ENCODE results near the gene ACTG1. TPM values are rescaled to one million over a fixed set of nuclear protein-coding genes. Genes with fewer than 3 reads are reported as not detected.

The ACTG1 gene
- total RNA-seq, 4 donors from 2014 or later: 972 to 1,850 (median 1,126) TPM

- peaks cover 0 to 67% (median 39%) of the 10 kb centered on the region in 4 donors for H3K27me3 ChIP-seq
- H3K4me1 ChIP-seq: peaks cover 0 to 18% (median 12%) of the 10 kb centered on the region in 4 donors
- no peak overlapping the region for H3K4me3 ChIP-seq
- no peaks in the 10 kb centered on the region for H3K9me3 ChIP-seq
- TF ChIP-seq EP300 (IDR thresholded peaks at IDR 0.05) (no peak), POLR2A (IDR thresholded peaks at IDR 0.05; ENCODE audit: low read depth) (no peak), POLR2AphosphoS5 (IDR thresholded peaks at IDR 0.05) (no peak), CTCF (IDR thresholded peaks at IDR 0.05) (no peak)
- DNase-seq (ENCODE audit: extremely low spot score): no peak
- WGBS: no CpG with 5 or more reads among the region's 62 CpGs
- H3K36me3 ChIP-seq: no peaks in the 10 kb centered on the region
- intact Hi-C loops (cut with DNase I): no loop called here
- no peak overlapping the region for H3K27ac ChIP-seq (replicated peaks in 1 of 4)
These were observed 16.2 kb upstream of the ACTG1 start for GRCh38 chr17:81528651-81529436.

- Histone ChIP-seq H3K9me3 (no peaks in the 10 kb centered on the region), H3K4me3 (no peak overlapping the region), H3K27me3 (peaks cover 0 to 68% (median 44%) of the 10 kb centered on the region in 4 donors), H3K36me3 (no peaks in the 10 kb centered on the region), H3K4me1 (peaks cover 4 to 23% (median 17%) of the 10 kb centered on the region in 4 donors), H3K27ac (replicated peaks in 1 of 4) (no peak overlapping the region)
- no peak for TF ChIP-seq POLR2AphosphoS5 (IDR thresholded peaks at IDR 0.05)
- no peak for TF ChIP-seq POLR2A (IDR thresholded peaks at IDR 0.05; ENCODE audit: low read depth)
- no peak for TF ChIP-seq CTCF (IDR thresholded peaks at IDR 0.05)
- TF ChIP-seq EP300 (IDR thresholded peaks at IDR 0.05): no peak
- intact Hi-C loops (cut with DNase I): no loop called here
- DNase-seq (ENCODE audit: extremely low spot score): no peak
- 60% methylated on average over 4 of the region's 20 CpGs for WGBS
These were observed 15.7 kb upstream of the ACTG1 start for GRCh38 chr17:81528384-81528650.

DNA sequence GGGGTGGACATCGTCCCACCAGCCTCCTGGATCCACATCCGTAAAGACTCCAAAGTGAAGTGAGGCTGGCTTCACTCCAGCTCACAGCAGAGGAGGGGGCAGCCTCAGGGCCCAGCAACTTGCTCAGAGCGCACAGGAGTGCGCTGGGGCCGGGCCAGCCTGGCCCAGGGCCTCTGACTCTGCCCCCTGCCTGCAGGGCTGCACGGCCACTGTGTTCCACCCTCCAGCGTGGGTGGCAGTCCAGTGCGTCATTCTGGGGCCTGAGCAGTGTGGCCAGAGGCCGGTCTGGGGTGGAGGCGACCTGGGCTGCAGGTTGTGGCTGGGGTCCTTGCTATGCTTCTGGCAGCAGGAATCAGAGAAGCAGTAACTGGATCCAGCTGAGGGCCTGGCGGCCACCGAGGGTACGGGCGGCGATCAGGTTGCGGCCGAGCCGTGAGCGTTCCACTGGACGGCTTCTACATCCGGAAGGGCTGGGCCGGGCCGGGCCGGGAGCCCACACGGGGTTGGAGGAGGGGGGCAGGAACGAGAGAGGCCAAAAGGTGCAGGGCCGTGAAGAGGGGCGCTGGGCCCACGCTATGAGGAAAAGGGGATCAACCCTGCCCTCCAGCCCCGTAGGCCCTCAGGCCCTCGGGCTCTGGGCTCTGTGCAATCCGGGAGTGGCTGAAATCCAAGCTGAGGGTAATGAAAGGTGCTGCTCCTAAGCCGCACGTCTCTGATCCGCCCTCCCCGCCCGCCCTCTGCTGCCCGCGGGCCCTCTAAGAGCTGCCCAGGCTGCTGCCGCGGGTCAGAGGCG, 15.2 kb upstream of the ACTG1 start, which contains the start of gene FSCN2:
TSS of gene FSCN2 (plus strand) at position 787 of the 793 bp plus-strand sequence. CDS start 155 bp downstream, outside the sequence.
- no peak for DNase-seq (ENCODE audit: extremely low spot score)
- Histone ChIP-seq H3K4me3 (no peak within 1 kb of the TSS), H3K27me3 (peaks cover 0 to 68% (median 46%) of the 10 kb centered on the region in 4 donors), H3K4me1 (peaks cover 5 to 28% (median 22%) of the 10 kb centered on the region in 4 donors), H3K9me3 (no peaks in the 10 kb centered on the region), H3K27ac (replicated peaks in 1 of 4) (no peak within 1 kb of the TSS), H3K36me3 (no peaks in the 10 kb centered on the region)
- TF ChIP-seq CTCF (IDR thresholded peaks at IDR 0.05) (peak in 1 of 3 experiments; percentile 6), POLR2AphosphoS5 (IDR thresholded peaks at IDR 0.05) (no peak), EP300 (IDR thresholded peaks at IDR 0.05) (no peak)
- WGBS: 47% methylated on average over 21 of the region's 42 CpGs
- intact Hi-C loops (cut with DNase I): no loop called here

- no peak for DNase-seq (ENCODE audit: extremely low spot score)
- intact Hi-C loops (cut with DNase I): no loop called here
- peaks cover 5 to 28% (median 22%) of the 10 kb centered on the region in 4 donors for H3K4me1 ChIP-seq
- H3K9me3 ChIP-seq: no peaks in the 10 kb centered on the region
- 85% methylated on average over 4 of the region's 21 CpGs for WGBS
- no peaks in the 10 kb centered on the region for H3K36me3 ChIP-seq
- H3K27ac ChIP-seq (replicated peaks in 1 of 4): no peak overlapping the region
- H3K27me3 ChIP-seq: peaks cover 0 to 68% (median 46%) of the 10 kb centered on the region in 4 donors
- TF ChIP-seq CTCF (IDR thresholded peaks at IDR 0.05): no peak
- TF ChIP-seq POLR2AphosphoS5 (IDR thresholded peaks at IDR 0.05): no peak
- no peak for TF ChIP-seq POLR2A (IDR thresholded peaks at IDR 0.05; ENCODE audit: low read depth)
- TF ChIP-seq EP300 (IDR thresholded peaks at IDR 0.05): no peak
- H3K4me3 ChIP-seq: no peak overlapping the region
These were observed 14.3 kb upstream of the ACTG1 start for GRCh38 chr17:81526662-81527571.

All from esophagus muscularis mucosa (tissue), 4 donors.